Nephron (organoid): ENCODE measurements around the gene SLCO3A1.
A peak's percentile ranks its signal among the peaks of the same experiment; 100 is the strongest.

ENCODE experiments used
- H3K27ac Mint-ChIP-seq, 3 experiments: 2 replicates each; pipeline ENCODE4 v1.8.0; 2020; ENCODE audit warnings: mixed read lengths in 3 of 3, mild to moderate bottlenecking in 2 of 3, moderate library complexity in 1 of 3
- H3K27me3 Mint-ChIP-seq: 2 replicates; pipeline ENCODE4 v1.8.0; 2021; ENCODE audit warnings: low read depth, mild to moderate bottlenecking, moderate library complexity, mixed read lengths
- H3K36me3 Mint-ChIP-seq: 2 replicates; pipeline ENCODE4 v1.8.0; 2020; ENCODE audit warnings: low read depth, mixed read lengths
- H3K4me1 Mint-ChIP-seq: 2 replicates; pipeline ENCODE4 v1.8.0; 2020; ENCODE audit warnings: mixed read lengths
- H3K4me3 Mint-ChIP-seq, 3 experiments: 2 replicates each; pipeline ENCODE4 v1.8.0; 2020; ENCODE audit warnings: mild to moderate bottlenecking in 3 of 3, mixed read lengths in 3 of 3, moderate library complexity in 2 of 3
- H3K9me3 Mint-ChIP-seq: 2 replicates; pipeline ENCODE4 v1.8.0; 2020; ENCODE audit warnings: mixed read lengths
- CTCF ChIP-seq, 3 experiments: fragments of 200-600 bp; sonication (generic); IDR thresholded peaks; one replicate each; pipeline ENCODE4 v1.5.0; 2021; ENCODE audit warnings: antibody characterized with exemption in 3 of 3; ENCODE audit not compliant: unreplicated experiment in 3 of 3

The SLCO3A1 gene

GRCh38 chr15:92079647-92080255, 226.2 kb downstream of the SLCO3A1 start:
- Mint-ChIP-seq H3K9me3 (no peaks in the 10 kb centered on the region), H3K36me3 (no peaks in the 10 kb centered on the region), H3K27me3 (peaks cover 14% of the 10 kb centered on the region), H3K4me3 (no peak overlapping the region), H3K4me1 (no peaks in the 10 kb centered on the region), H3K27ac (no peak overlapping the region)
- no peak for TF ChIP-seq CTCF (IDR thresholded peaks at IDR 0.05; ENCODE audit: unreplicated experiment in 3 of 3)

DNA sequence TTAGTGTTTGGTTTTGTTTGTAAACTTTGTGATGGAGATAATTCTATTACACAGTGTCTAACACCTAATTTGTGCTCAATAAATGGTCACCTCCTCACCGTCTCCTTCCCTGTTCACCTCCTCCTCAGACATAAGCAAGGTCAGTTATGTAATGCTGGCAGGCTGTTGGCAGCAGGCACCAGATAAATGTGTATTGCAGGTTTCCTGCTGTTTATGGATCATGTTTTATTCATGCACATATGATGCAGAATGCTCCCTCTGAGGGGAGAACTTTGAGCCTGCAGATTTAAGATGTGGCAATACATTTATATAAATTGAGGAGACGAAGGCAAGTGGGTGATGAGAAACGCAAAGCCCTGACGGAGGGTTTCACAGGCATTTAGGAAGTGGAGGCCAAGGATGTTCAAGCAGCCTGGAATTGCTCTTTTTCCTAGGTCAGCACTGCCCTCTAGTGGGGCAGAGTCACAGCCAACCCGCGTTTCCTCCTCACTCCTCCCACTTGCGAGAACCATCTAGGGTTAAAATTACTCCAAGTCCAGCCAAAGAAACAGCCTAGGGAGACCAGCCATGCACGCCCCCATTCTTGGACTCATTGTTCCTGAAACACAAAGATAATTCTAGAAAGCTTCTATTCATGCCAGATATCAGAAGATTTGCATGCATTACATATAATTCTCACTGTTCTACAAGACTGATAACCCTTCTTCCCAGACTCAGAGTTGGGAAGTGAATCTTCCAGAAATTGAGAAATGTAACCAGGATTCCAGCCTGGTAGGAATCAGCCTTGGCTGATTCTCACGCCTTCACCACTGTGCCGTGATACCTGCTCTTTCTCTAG, 228.7 kb downstream of the SLCO3A1 start:
- no peaks in the 10 kb centered on the region for H3K9me3 Mint-ChIP-seq
- no peaks in the 10 kb centered on the region for H3K4me1 Mint-ChIP-seq
- peak; percentile 80 to 93 (median 90) for TF ChIP-seq CTCF (IDR thresholded peaks at IDR 0.05; ENCODE audit: unreplicated experiment in 3 of 3)
- H3K27ac Mint-ChIP-seq: no peak overlapping the region
- no peak overlapping the region for H3K4me3 Mint-ChIP-seq
- H3K36me3 Mint-ChIP-seq: no peaks in the 10 kb centered on the region
- H3K27me3 Mint-ChIP-seq: peaks cover 8% of the 10 kb centered on the region

DNA sequence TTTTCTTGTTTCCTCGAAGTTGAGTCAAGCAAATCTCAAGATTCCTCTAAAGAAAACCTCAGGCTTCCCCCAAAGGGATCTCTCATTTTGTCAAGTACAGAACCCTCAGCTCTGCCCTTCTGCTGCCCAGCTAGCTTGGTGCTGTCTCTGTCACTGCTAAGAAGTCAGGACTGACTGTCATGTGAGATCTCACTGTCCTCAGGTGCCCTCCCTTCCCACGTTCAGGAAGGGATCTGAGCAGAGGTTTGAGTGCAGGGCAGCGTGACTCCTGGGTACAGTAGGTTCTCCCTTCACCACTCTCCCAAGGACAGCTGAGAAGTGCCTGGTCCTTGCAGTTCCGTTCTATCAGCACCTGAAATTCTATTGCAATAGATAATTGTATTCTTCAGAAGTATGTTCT, 229.7 kb downstream of the SLCO3A1 start:
- Mint-ChIP-seq H3K4me1 (no peaks in the 10 kb centered on the region), H3K4me3 (no peak overlapping the region), H3K36me3 (no peaks in the 10 kb centered on the region), H3K27me3 (peaks cover 6% of the 10 kb centered on the region), H3K27ac (no peak overlapping the region), H3K9me3 (no peaks in the 10 kb centered on the region)
- TF ChIP-seq CTCF (IDR thresholded peaks at IDR 0.05; ENCODE audit: unreplicated experiment in 3 of 3): no peak

- no peak for TF ChIP-seq CTCF (IDR thresholded peaks at IDR 0.05; ENCODE audit: unreplicated experiment in 3 of 3)
- H3K27me3 Mint-ChIP-seq: peaks cover 5% of the 10 kb centered on the region
- no peaks in the 10 kb centered on the region for H3K4me1 Mint-ChIP-seq
- no peaks in the 10 kb centered on the region for H3K9me3 Mint-ChIP-seq
- H3K4me3 Mint-ChIP-seq: no peak overlapping the region
- H3K36me3 Mint-ChIP-seq: no peaks in the 10 kb centered on the region
- no peak overlapping the region for H3K27ac Mint-ChIP-seq
Observed at GRCh38 chr15:92087211-92087610, 233.7 kb downstream of the SLCO3A1 start.

DNA sequence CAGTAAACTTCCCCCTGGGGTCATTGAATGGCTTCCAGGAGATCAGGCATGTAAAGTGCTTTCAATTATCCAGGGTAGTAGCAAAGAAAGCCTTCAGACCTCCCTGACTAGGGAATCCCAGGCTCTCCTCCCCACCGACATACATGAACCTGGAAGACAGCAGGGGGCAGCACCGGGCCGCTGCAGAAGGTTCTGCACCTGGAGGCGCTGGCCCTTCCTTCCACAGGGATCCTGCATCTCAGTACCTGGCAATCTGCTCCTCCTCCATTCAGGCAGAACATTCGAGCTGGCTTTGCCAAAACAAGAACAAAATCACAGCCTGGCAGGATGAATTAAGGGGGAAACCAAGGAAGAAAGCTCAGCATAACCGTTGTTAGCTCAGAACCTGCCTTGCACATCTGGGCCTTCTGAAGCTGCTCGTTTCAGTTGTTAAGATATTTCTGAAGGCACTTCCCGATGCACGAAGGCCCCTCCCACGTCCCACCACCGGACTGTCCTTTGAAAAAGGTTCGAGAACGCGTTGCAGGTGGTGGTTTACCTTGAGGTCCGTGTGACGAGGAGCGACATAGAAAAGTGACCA, 237.7 kb downstream of the SLCO3A1 start:
- Mint-ChIP-seq H3K9me3 (no peaks in the 10 kb centered on the region), H3K4me1 (no peaks in the 10 kb centered on the region), H3K4me3 (no peak overlapping the region), H3K27me3 (peaks cover 16% of the 10 kb centered on the region), H3K36me3 (no peaks in the 10 kb centered on the region), H3K27ac (no peak overlapping the region)
- TF ChIP-seq CTCF (IDR thresholded peaks at IDR 0.05; ENCODE audit: unreplicated experiment in 3 of 3): peak; percentile 60 to 75 (median 63)
